Activated CD8-positive, alpha-beta memory T cell treated with anti-CD3 and anti-CD28 coated beads for 24 hours (primary cell): ENCODE measurements around the gene RUNX3.

Experiments used
- DNase-seq: peaks from one replicate; pipeline ENCODE4 v3.0.0-alpha.2; 2020

The RUNX3 gene

GRCh38 chr1:24878045-24878444, 52.0 kb downstream of the RUNX3 start:
- DNase-seq = no peak

GRCh38 chr1:24875991-24876506, 54.0 kb downstream of the RUNX3 start:
- DNase-seq = no peak

GRCh38 chr1:24875257-24875656, 54.8 kb downstream of the RUNX3 start:
- DNase-seq = no peak

- DNase-seq = no peak
Observed at GRCh38 chr1:24874611-24875234, 55.4 kb downstream of the RUNX3 start.

- DNase-seq = no peak
Observed at GRCh38 chr1:24874056-24874455, 56.0 kb downstream of the RUNX3 start.

- no peak for DNase-seq
Observed at GRCh38 chr1:24873148-24873547, 56.9 kb downstream of the RUNX3 start.

GRCh38 chr1:24872061-24872850, 57.8 kb downstream of the RUNX3 start:
- peak; percentile 51 for DNase-seq

GRCh38 chr1:24871306-24871901, 58.7 kb downstream of the RUNX3 start:
- DNase-seq = peak; percentile 58

GRCh38 chr1:24870551-24871195, 59.4 kb downstream of the RUNX3 start:
- peak; percentile 68 for DNase-seq

GRCh38 chr1:24868016-24868875, 61.8 kb downstream of the RUNX3 start:
- DNase-seq = peak; percentile 50

- DNase-seq = no peak
Observed at GRCh38 chr1:24867084-24867870, 62.8 kb downstream of the RUNX3 start.

- peak; percentile 52 for DNase-seq
Observed at GRCh38 chr1:24866211-24867083, 63.6 kb downstream of the RUNX3 start.

- DNase-seq = no peak
Observed at GRCh38 chr1:24865587-24865986, 64.5 kb downstream of the RUNX3 start.

- DNase-seq = no peak
Observed at GRCh38 chr1:24865168-24865567, 64.9 kb downstream of the RUNX3 start.

GRCh38 chr1:24864370-24864777, 65.7 kb downstream of the RUNX3 start:
- no peak for DNase-seq

- DNase-seq = peak; percentile 51
Observed at GRCh38 chr1:24862775-24863483, 67.1 kb downstream of the RUNX3 start.

- peak; percentile 50 for DNase-seq
Observed at GRCh38 chr1:24861821-24862727, 68.0 kb downstream of the RUNX3 start.

- DNase-seq = peak; percentile 53
Observed at GRCh38 chr1:24860841-24861240, 69.2 kb downstream of the RUNX3 start.
